Loucy (cell line): Measurements from ENCODE around the gene CDK6.

Experiments used
- CTCF ChIP-seq: fragments of 200-600 bp; sonication (generic); conservative IDR thresholded peaks from 2 replicates; pipeline ENCODE4 v1.5.1; 2014; ENCODE audit warnings: mild to moderate bottlenecking, antibody characterized with exemption, low read length
- EZH2phosphoT487 ChIP-seq: fragments of 200-600 bp; IDR thresholded peaks from 2 replicates; pipeline ENCODE4 v1.6.1; 2018; ENCODE audit warnings: antibody characterized with exemption, mild to moderate bottlenecking, moderate library complexity, borderline replicate concordance

- no peak for TF ChIP-seq CTCF
- no peak for TF ChIP-seq EZH2phosphoT487
Observed at GRCh38 chr7:92798517-92799249, 37.7 kb downstream of the CDK6 start.
